CD14-positive monocyte (primary cell): ENCODE data around the gene RHBG. TPM values are rescaled to one million over a fixed set of nuclear protein-coding genes. Genes with fewer than 3 reads are reported as not detected.
A peak's percentile ranks its signal among the peaks of the same experiment; 100 is the strongest.

Experiments used
- DNase-seq, 3 donors: peaks; one replicate each; pipeline ENCODE4 v3.0.0-alpha.2; 2011 to 2022
- H2AFZ ChIP-seq: 2 replicates; pipeline ENCODE4 v1.6.0; 2012; ENCODE audit warnings: mild to moderate bottlenecking, low read depth, low read length, inconsistent platforms; ENCODE audit not compliant: insufficient read depth, poor library complexity, severe bottlenecking
- H3K27ac ChIP-seq, 2 donors: 1 replicate in 1 of 2; 2 replicates in 1 of 2; pipeline ENCODE4 v1.5.1; 2012 to 2013; ENCODE audit warnings: low read length in 2 of 2, control low read depth in 1 of 2, inconsistent platforms in 1 of 2, low read depth in 1 of 2, mild to moderate bottlenecking in 1 of 2
- H3K27me3 ChIP-seq, 2 donors: one replicate each; pipeline versions ENCODE4 v1.6.0 to v1.6.1; 2011 to 2013; ENCODE audit warnings: low read length in 2 of 2; ENCODE audit not compliant: control insufficient read depth in 2 of 2, insufficient read depth in 2 of 2
- H3K36me3 ChIP-seq, 2 donors: replicated peaks in 1 of 2; 1 replicate in 1 of 2; 2 replicates in 1 of 2; pipeline versions ENCODE4 v1.5.1 to v1.6.1; 2012 to 2013; ENCODE audit warnings: low read length in 2 of 2, control low read depth in 1 of 2, inconsistent platforms in 1 of 2, mild to moderate bottlenecking in 1 of 2; ENCODE audit not compliant: insufficient read depth in 2 of 2, control insufficient read depth in 1 of 2
- H3K4me1 ChIP-seq, 2 donors: 1 replicate in 1 of 2; 2 replicates in 1 of 2; pipeline versions ENCODE4 v1.5.1 to v1.6.1; 2012 to 2013; ENCODE audit warnings: low read length in 2 of 2, control low read depth in 1 of 2, inconsistent platforms in 1 of 2, mild to moderate bottlenecking in 1 of 2, moderate library complexity in 1 of 2; ENCODE audit not compliant: insufficient read depth in 2 of 2, control insufficient read depth in 1 of 2
- H3K4me2 ChIP-seq: replicated peaks from 2 replicates; pipeline ENCODE3; 2012; ENCODE audit warnings: low read length, moderate library complexity, mild to moderate bottlenecking; ENCODE audit not compliant: poor library complexity, severe bottlenecking; ENCODE audit errors: extremely low read depth
- H3K4me3 ChIP-seq, 3 experiments: fragments of 200-600 bp in 1 of 3; sonication (generic) in 1 of 3; replicated peaks in 1 of 3; 1 replicate in 2 of 3; 2 replicates in 1 of 3; pipeline ENCODE4 v1.5.1; 2011 to 2013; ENCODE audit warnings: low read length in 3 of 3, mild to moderate bottlenecking in 3 of 3, control low read depth in 2 of 3, low read depth in 2 of 3, inconsistent platforms in 1 of 3, moderate library complexity in 1 of 3
- H3K79me2 ChIP-seq: 2 replicates; pipeline ENCODE4 v1.6.0; 2012; ENCODE audit warnings: mild to moderate bottlenecking, control low read depth, inconsistent platforms, low read length, moderate library complexity; ENCODE audit not compliant: insufficient read depth
- H3K9ac ChIP-seq: 2 replicates; pipeline ENCODE4 v1.6.0; 2017; ENCODE audit warnings: low read length, mild to moderate bottlenecking; ENCODE audit not compliant: insufficient read depth, poor library complexity, severe bottlenecking
- H3K9me3 ChIP-seq, 2 donors: replicated peaks in 1 of 2; 1 replicate in 1 of 2; 2 replicates in 1 of 2; pipeline versions ENCODE4 v1.5.1 to v1.6.1; 2012 to 2013; ENCODE audit warnings: low read length in 2 of 2, control low read depth in 1 of 2; ENCODE audit not compliant: control insufficient read depth in 1 of 2, insufficient read depth in 1 of 2
- H4K20me1 ChIP-seq: 2 replicates; pipeline ENCODE4 v1.6.0; 2012; ENCODE audit warnings: mild to moderate bottlenecking, low read length, control low read depth, moderate library complexity; ENCODE audit not compliant: insufficient read depth
- H3K27ac Mint-ChIP-seq, 7 donors: one replicate each; pipeline ENCODE4 v1.8.0; 2020; ENCODE audit warnings: mild to moderate bottlenecking in 7 of 7, mixed read lengths in 7 of 7, moderate library complexity in 6 of 7, inconsistent platforms in 2 of 7
- H3K27me3 Mint-ChIP-seq, 3 donors: one replicate each; pipeline ENCODE4 v1.8.0; 2021 to 2022; ENCODE audit warnings: low read depth in 3 of 3, mild to moderate bottlenecking in 3 of 3, mixed read lengths in 3 of 3, moderate library complexity in 3 of 3, inconsistent platforms in 1 of 3
- H3K36me3 Mint-ChIP-seq, 2 donors: one replicate each; pipeline ENCODE4 v1.8.0; 2020; ENCODE audit warnings: mixed read lengths in 2 of 2, inconsistent platforms in 1 of 2, mild to moderate bottlenecking in 1 of 2
- H3K4me1 Mint-ChIP-seq: one replicate; pipeline ENCODE4 v1.8.0; 2020; ENCODE audit warnings: mild to moderate bottlenecking, mixed read lengths
- H3K4me3 Mint-ChIP-seq, 2 donors: one replicate each; pipeline ENCODE4 v1.8.0; 2020; ENCODE audit warnings: mild to moderate bottlenecking in 2 of 2, mixed read lengths in 2 of 2, moderate library complexity in 1 of 2
- H3K9me3 Mint-ChIP-seq, 7 donors: one replicate each; pipeline ENCODE4 v1.8.0; 2020 to 2022; ENCODE audit warnings: mixed read lengths in 7 of 7, mild to moderate bottlenecking in 6 of 7, moderate library complexity in 6 of 7, inconsistent platforms in 2 of 7
- WGBS: methylation state at CpG from one replicate; pipeline ENCODE4 v1.1.5; 2013; ENCODE audit warnings: missing lambda C conversion rate; ENCODE audit not compliant: insufficient coverage; 5-methylcytosine and 5-hydroxymethylcytosine counted together
- intact Hi-C, 2 donors: fragments of 100-400 bp; cut with micrococcal nuclease; formaldehyde crosslinking; loops; one replicate each; pipeline versions ENCODE4 v1.15.0 to v1.15.1; 2023
- polyA plus RNA-seq, 3 donors: library from polyadenylated mRNA; depleted of rRNA in 1 of 3; unstranded in 2 of 3; stranded (reverse) in 1 of 3; fragments of 300-500 nt in 2 of 3; fragments of >200 nt in 1 of 3; fragmentation: Illumina TruSeq in 2 of 3; gene quantifications; 1 replicate in 2 of 3; 2 replicates in 1 of 3; pipeline ENCODE4 v1.2.3, GENCODE V29; 2012 to 2021
- TF ChIP-seq, protein P1 (sequence below): fragments of 200-600 bp; IDR thresholded peaks from one replicate; pipeline ENCODE4 v1.8.0; 2022; ENCODE audit warnings: antibody characterized with exemption, mild to moderate bottlenecking

Gene RHBG
- polyA plus RNA-seq, 3 donors, result 0.08 TPM; not detected in 2

DNA sequence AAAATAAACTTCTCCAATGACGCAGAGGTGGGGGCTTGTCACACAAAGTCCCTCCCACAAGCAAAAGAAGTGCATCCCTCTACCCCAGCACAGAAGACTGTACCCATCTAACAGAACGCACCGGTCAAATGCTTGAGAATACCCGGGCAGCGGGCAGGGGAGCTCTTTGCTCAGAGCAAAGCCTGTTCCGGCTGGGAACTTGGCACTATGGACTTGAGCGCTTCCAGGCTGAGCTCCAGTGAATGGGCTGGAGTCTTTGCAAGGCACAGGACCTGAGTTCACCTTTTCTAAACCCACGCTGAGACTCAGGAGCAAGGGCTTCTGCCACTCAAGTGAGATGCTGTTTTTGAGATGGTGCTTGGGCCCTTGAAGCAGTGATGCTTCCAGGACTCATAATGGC, 20.3 kb downstream of the RHBG start:
- H3K36me3 ChIP-seq, result no peaks in the 10 kb centered on the region
- H3K27me3 ChIP-seq, result peaks cover 24 to 47% of the 10 kb centered on the region in 2 donors
- H3K79me2 ChIP-seq, result no peaks in the 10 kb centered on the region
- H3K9me3 ChIP-seq, result peaks cover 0 to 5% of the 10 kb centered on the region in 2 donors
- no peak overlapping the region for H3K9ac ChIP-seq
- H4K20me1 ChIP-seq, result no peaks in the 10 kb centered on the region
- H3K27ac ChIP-seq, result no peak overlapping the region
- H3K4me1 ChIP-seq, result peaks cover 8 to 11% of the 10 kb centered on the region in 2 donors
- no peak overlapping the region for H3K4me3 ChIP-seq
- WGBS, result 100% methylated on average over 8 of the region's 8 CpGs
- H2AFZ ChIP-seq, result no peak overlapping the region
- intact Hi-C loops, result loop anchor here (5.0 to 10.0 kb wide), 2 partner anchors 215 to 218 kb away; partner anchors contain the start of gene GPATCH4 (in 1 of the 2)
- TF ChIP-seq, protein P1, sequence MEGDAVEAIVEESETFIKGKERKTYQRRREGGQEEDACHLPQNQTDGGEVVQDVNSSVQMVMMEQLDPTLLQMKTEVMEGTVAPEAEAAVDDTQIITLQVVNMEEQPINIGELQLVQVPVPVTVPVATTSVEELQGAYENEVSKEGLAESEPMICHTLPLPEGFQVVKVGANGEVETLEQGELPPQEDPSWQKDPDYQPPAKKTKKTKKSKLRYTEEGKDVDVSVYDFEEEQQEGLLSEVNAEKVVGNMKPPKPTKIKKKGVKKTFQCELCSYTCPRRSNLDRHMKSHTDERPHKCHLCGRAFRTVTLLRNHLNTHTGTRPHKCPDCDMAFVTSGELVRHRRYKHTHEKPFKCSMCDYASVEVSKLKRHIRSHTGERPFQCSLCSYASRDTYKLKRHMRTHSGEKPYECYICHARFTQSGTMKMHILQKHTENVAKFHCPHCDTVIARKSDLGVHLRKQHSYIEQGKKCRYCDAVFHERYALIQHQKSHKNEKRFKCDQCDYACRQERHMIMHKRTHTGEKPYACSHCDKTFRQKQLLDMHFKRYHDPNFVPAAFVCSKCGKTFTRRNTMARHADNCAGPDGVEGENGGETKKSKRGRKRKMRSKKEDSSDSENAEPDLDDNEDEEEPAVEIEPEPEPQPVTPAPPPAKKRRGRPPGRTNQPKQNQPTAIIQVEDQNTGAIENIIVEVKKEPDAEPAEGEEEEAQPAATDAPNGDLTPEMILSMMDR, result no peak
- Mint-ChIP-seq H3K4me3 (peak overlapping the region in 1 of 2 donors; percentile 81), H3K27me3 (peaks cover 44 to 65% (median 54%) of the 10 kb centered on the region in 3 donors), H3K4me1 (peaks cover 11% of the 10 kb centered on the region), H3K36me3 (no peaks in the 10 kb centered on the region), H3K9me3 (peaks cover 0 to 5% (median 2%) of the 10 kb centered on the region in 7 donors), H3K27ac (peak overlapping the region in 1 of 7 donors; percentile 57)
- no peak for DNase-seq
- no peak overlapping the region for H3K4me2 ChIP-seq

DNA sequence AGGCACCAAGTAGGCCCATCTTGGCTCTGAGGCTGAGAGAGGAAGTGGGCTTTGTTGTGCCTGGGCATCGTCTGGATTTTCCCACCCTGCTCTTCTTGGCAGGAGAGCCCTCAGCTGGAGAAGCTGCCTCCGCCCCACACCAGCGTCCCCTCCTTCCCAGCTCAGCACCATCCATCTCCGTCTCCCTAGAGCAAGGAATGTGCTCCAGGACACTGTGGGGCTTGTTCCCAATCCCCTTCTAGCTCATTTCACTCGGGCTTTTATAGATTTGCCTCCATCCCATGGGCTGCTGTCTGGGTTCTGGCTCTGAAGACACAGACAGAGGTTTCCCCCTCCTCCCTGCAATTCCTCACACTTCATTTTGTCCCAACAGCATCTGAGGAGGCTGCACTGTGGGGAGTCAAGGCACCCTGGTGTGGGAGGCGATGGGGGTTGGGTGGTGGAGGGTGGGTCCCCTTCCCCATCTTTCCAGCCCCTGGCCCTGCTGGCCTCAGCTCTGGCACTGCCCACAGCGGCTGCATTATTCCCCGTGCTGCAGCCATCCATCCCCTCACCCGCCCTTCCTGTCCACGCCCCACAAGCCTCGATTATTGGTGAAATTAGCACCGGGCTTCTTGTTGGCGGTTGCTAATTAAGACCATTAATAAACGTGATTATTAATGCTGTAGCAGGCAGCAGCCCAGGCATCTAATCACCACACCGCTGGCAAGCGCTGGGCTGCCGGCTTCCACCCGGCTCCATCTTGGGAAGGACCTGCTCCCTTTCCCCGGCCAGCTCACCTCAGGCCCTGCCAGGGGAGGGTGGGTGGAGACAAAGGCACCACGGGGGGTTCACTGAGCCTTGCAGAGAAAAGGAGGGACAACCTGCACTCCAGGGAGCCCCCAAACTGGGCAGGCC, 21.7 kb downstream of the RHBG start:
- Mint-ChIP-seq H3K36me3 (no peaks in the 10 kb centered on the region), H3K4me3 (peak overlapping the region in 1 of 2 donors; percentile 46), H3K27me3 (peaks cover 44 to 64% (median 53%) of the 10 kb centered on the region in 3 donors), H3K9me3 (peaks cover 0 to 13% (median 2%) of the 10 kb centered on the region in 7 donors), H3K4me1 (peaks cover 8% of the 10 kb centered on the region), H3K27ac (no peak overlapping the region)
- Histone ChIP-seq H4K20me1 (no peaks in the 10 kb centered on the region), H3K79me2 (no peaks in the 10 kb centered on the region), H3K4me2 (no peak overlapping the region), H2AFZ (no peak overlapping the region), H3K9me3 (peaks cover 0 to 5% of the 10 kb centered on the region in 2 donors), H3K4me1 (peaks cover 4 to 8% of the 10 kb centered on the region in 2 donors), H3K9ac (no peak overlapping the region), H3K27me3 (peaks cover 24 to 47% of the 10 kb centered on the region in 2 donors), H3K27ac (no peak overlapping the region), H3K36me3 (no peaks in the 10 kb centered on the region), H3K4me3 (no peak overlapping the region)
- 65% methylated on average over 10 of the region's 20 CpGs for WGBS
- no peak for DNase-seq
- intact Hi-C loops, result no loop called here
- TF ChIP-seq, protein P1, result no peak
